ENCODE data around the gene ATXN7L3. TPM values are rescaled to one million over a fixed set of nuclear protein-coding genes. Genes with fewer than 3 reads are reported as not detected.

Gene ATXN7L3
- total and polyA plus RNA-seq, 7 experiments from 2014 or later = 10.5 to 130 (median 107) TPM

- Histone ChIP-seq H3K27me3 (ENCODE audit: control insufficient read depth in 2 of 2, insufficient read depth in 2 of 2, low read length in 2 of 2) (no peaks in the 10 kb centered on the region), H3K9me3 (ENCODE audit: control insufficient read depth in 2 of 3, low read length in 3 of 3) (no peaks in the 10 kb centered on the region), H3K27ac (ENCODE audit: low read depth, low read length) (peak overlapping the region; percentile 14), H3K36me3 (ENCODE audit: control insufficient read depth in 2 of 3, insufficient read depth in 3 of 3, low read length in 3 of 3) (peaks cover 28 to 87% (median 42%) of the 10 kb centered on the region in 3 experiments), H3K4me3 (ENCODE audit: low read length) (no peak overlapping the region), H3K4me1 (ENCODE audit: control insufficient read depth in 2 of 2, insufficient read depth in 2 of 2, low read length in 2 of 2) (peaks cover 35 to 57% of the 10 kb centered on the region in 2 donors)
- H3K9me3 Mint-ChIP-seq = peaks cover 0 to 3% (median 0%) of the 10 kb centered on the region in 11 donors
- peaks cover 39 to 69% (median 54%) of the 10 kb centered on the region in 7 donors for H3K4me1 Mint-ChIP-seq
- H3K4me3 Mint-ChIP-seq = peak overlapping the region in 2 of 10 donors; percentile 45 to 47
- no peaks in the 10 kb centered on the region for H3K27me3 Mint-ChIP-seq
- ChIA-PET POLR2A (interaction anchor here (0.9 to 14.1 kb wide), 7 partner anchors 8 to 134 kb away, joined by 4 to 319 read pairs (median 28); partner anchors contain the start of genes ATXN7L3, GRN, SLC25A39 and TMUB2), CTCF (interaction anchor here (0.5 to 5.0 kb wide), 17 partner anchors 8 to 142 kb away, joined by 3 to 47 read pairs (median 6); partner anchors contain the start of genes GRN, SLC25A39, TMUB2 and UBTF)
- intact Hi-C loops (cut with micrococcal nuclease) = loop anchor here in 1 of 2 donors (10.0 kb wide), 2 partner anchors 847 to 1103 kb away; partner anchors contain the start of gene MAP3K14
- H3K36me3 Mint-ChIP-seq = peaks cover 12 to 50% (median 36%) of the 10 kb centered on the region in 5 donors
- ATAC-seq (no peak), DNase-seq (no peak)
- peak overlapping the region in 7 of 9 donors; percentile 36 to 67 (median 43) for H3K27ac Mint-ChIP-seq
These were observed 11.9 kb upstream of the ATXN7L3 start for GRCh38 chr17:44211281-44212265.

- Mint-ChIP-seq H3K27me3 (no peaks in the 10 kb centered on the region), H3K4me3 (peak overlapping the region; percentile 16 to 77 (median 60)), H3K36me3 (peaks cover 12 to 43% (median 31%) of the 10 kb centered on the region in 5 donors), H3K4me1 (peaks cover 30 to 67% (median 50%) of the 10 kb centered on the region in 7 donors), H3K9me3 (peaks cover 0 to 1% (median 0%) of the 10 kb centered on the region in 11 donors), H3K27ac (peak overlapping the region; percentile 52 to 90 (median 81))
- peaks cover 28 to 82% (median 37%) of the 10 kb centered on the region in 3 experiments for H3K36me3 ChIP-seq (ENCODE audit: control insufficient read depth in 2 of 3, insufficient read depth in 3 of 3, low read length in 3 of 3)
- peak overlapping the region; percentile 68 for H3K27ac ChIP-seq (ENCODE audit: low read depth, low read length)
- POLR2A ChIA-PET = interaction anchor here (0.5 to 14.1 kb wide), 15 partner anchors 9 to 140 kb away, joined by 3 to 319 read pairs (median 4); partner anchors contain the start of genes ATXN7L3, HDAC5, SLC25A39 and TMUB2
- CTCF ChIA-PET = interaction anchor here (0.5 to 5.0 kb wide), 22 partner anchors 9 to 143 kb away, joined by 3 to 47 read pairs (median 6); partner anchors contain the start of genes GRN, HDAC5, SLC25A39 and TMUB2
- peak; percentile 82 to 97 (median 93) for DNase-seq
- peaks cover 25 to 47% of the 10 kb centered on the region in 2 donors for H3K4me1 ChIP-seq (ENCODE audit: control insufficient read depth in 2 of 2, insufficient read depth in 2 of 2, low read length in 2 of 2)
- no peaks in the 10 kb centered on the region for H3K9me3 ChIP-seq (ENCODE audit: control insufficient read depth in 2 of 3, low read length in 3 of 3)
- no peaks in the 10 kb centered on the region for H3K27me3 ChIP-seq (ENCODE audit: control insufficient read depth in 2 of 2, insufficient read depth in 2 of 2, low read length in 2 of 2)
- ATAC-seq = peak; percentile 99
- intact Hi-C loops (cut with micrococcal nuclease) = loop anchor here (1.0 to 10.0 kb wide), 9 partner anchors 8 to 1104 kb away; partner anchors contain the start of genes GRN (in 1 of the 2), HROB (in 1 of the 2), MAP3K14 (in 1 of the 2) and SLC25A39 (in 1 of the 2)
- H3K4me3 ChIP-seq (ENCODE audit: low read length) = no peak overlapping the region
These were observed 10.9 kb upstream of the ATXN7L3 start for GRCh38 chr17:44210342-44211192.

GRCh38 chr17:44209786-44210341 is 10.2 kb upstream of the ATXN7L3 start:
- ChIA-PET POLR2A (interaction anchor here (0.7 to 14.1 kb wide), 14 partner anchors 10 to 141 kb away, joined by 3 to 319 read pairs (median 5); partner anchors contain the start of genes ATXN7L3, HDAC5, SLC25A39 and TMUB2), CTCF (interaction anchor here (0.6 to 5.0 kb wide), 19 partner anchors 8 to 144 kb away, joined by 3 to 47 read pairs (median 7); partner anchors contain the start of genes GRN, HDAC5, TMUB2 and UBTF)
- H3K4me3 ChIP-seq (ENCODE audit: low read length) = no peak overlapping the region
- Mint-ChIP-seq H3K4me1 (peaks cover 23 to 61% (median 45%) of the 10 kb centered on the region in 7 donors), H3K27ac (peak overlapping the region; percentile 52 to 90 (median 81)), H3K27me3 (no peaks in the 10 kb centered on the region), H3K9me3 (no peaks in the 10 kb centered on the region), H3K4me3 (peak overlapping the region; percentile 16 to 77 (median 60)), H3K36me3 (peaks cover 9 to 36% (median 26%) of the 10 kb centered on the region in 5 donors)
- peak overlapping the region; percentile 68 for H3K27ac ChIP-seq (ENCODE audit: low read depth, low read length)
- H3K4me1 ChIP-seq (ENCODE audit: control insufficient read depth in 2 of 2, insufficient read depth in 2 of 2, low read length in 2 of 2) = peaks cover 18 to 40% of the 10 kb centered on the region in 2 donors
- DNase-seq = peak in 1 of 9 donors; percentile 17
- no peaks in the 10 kb centered on the region for H3K9me3 ChIP-seq (ENCODE audit: control insufficient read depth in 2 of 3, low read length in 3 of 3)
- intact Hi-C loops (cut with micrococcal nuclease) = loop anchor here (1.0 to 10.0 kb wide), 9 partner anchors 8 to 1105 kb away; partner anchors contain the start of genes GRN (in 1 of the 2), HROB (in 1 of the 2), MAP3K14 (in 1 of the 2) and SLC25A39 (in 1 of the 2)
- ATAC-seq = no peak
- H3K27me3 ChIP-seq (ENCODE audit: control insufficient read depth in 2 of 2, insufficient read depth in 2 of 2, low read length in 2 of 2) = no peaks in the 10 kb centered on the region
- peaks cover 26 to 75% (median 30%) of the 10 kb centered on the region in 3 experiments for H3K36me3 ChIP-seq (ENCODE audit: control insufficient read depth in 2 of 3, insufficient read depth in 3 of 3, low read length in 3 of 3)

- peak overlapping the region in 3 of 9 donors; percentile 12 to 66 (median 48) for H3K27ac Mint-ChIP-seq
- ChIA-PET CTCF (interaction anchor here (0.6 to 5.0 kb wide), 3 partner anchors 19 to 834 kb away, joined by 3 to 47 read pairs (median 4); no protein-coding TSS in a partner anchor), POLR2A (interaction anchor here (0.6 to 7.9 kb wide), 3 partner anchors 12 to 122 kb away, joined by 3 to 135 read pairs (median 3); partner anchors contain the start of gene UBTF)
- ATAC-seq = no peak
- peaks cover 22 to 59% (median 46%) of the 10 kb centered on the region in 7 donors for H3K4me1 Mint-ChIP-seq
- peak overlapping the region in 1 of 10 donors; percentile 59 for H3K4me3 Mint-ChIP-seq
- peaks cover 19 to 54% (median 23%) of the 10 kb centered on the region in 3 experiments for H3K36me3 ChIP-seq (ENCODE audit: control insufficient read depth in 2 of 3, insufficient read depth in 3 of 3, low read length in 3 of 3)
- DNase-seq = no peak
- H3K27me3 ChIP-seq (ENCODE audit: control insufficient read depth in 2 of 2, insufficient read depth in 2 of 2, low read length in 2 of 2) = no peaks in the 10 kb centered on the region
- H3K4me1 ChIP-seq (ENCODE audit: control insufficient read depth in 2 of 2, insufficient read depth in 2 of 2, low read length in 2 of 2) = peaks cover 22 to 32% of the 10 kb centered on the region in 2 donors
- H3K9me3 Mint-ChIP-seq = peaks cover 0 to 3% (median 0%) of the 10 kb centered on the region in 11 donors
- H3K36me3 Mint-ChIP-seq = peaks cover 5 to 24% (median 13%) of the 10 kb centered on the region in 5 donors
- H3K9me3 ChIP-seq (ENCODE audit: control insufficient read depth in 2 of 3, low read length in 3 of 3) = no peaks in the 10 kb centered on the region
- no peak overlapping the region for H3K4me3 ChIP-seq (ENCODE audit: low read length)
- no peaks in the 10 kb centered on the region for H3K27me3 Mint-ChIP-seq
- H3K27ac ChIP-seq (ENCODE audit: low read depth, low read length) = no peak overlapping the region
- intact Hi-C loops (cut with micrococcal nuclease) = no loop called here
These were observed 8.1 kb upstream of the ATXN7L3 start for GRCh38 chr17:44207743-44208142.

GRCh38 chr17:44207319-44207718 is 7.6 kb upstream of the ATXN7L3 start:
- ATAC-seq = no peak
- intact Hi-C loops (cut with micrococcal nuclease) = no loop called here
- Mint-ChIP-seq H3K4me1 (peaks cover 22 to 61% (median 49%) of the 10 kb centered on the region in 7 donors), H3K9me3 (peaks cover 0 to 3% (median 0%) of the 10 kb centered on the region in 11 donors), H3K4me3 (peak overlapping the region in 1 of 10 donors; percentile 59), H3K27me3 (no peaks in the 10 kb centered on the region), H3K36me3 (peaks cover 5 to 24% (median 13%) of the 10 kb centered on the region in 5 donors), H3K27ac (peak overlapping the region in 3 of 9 donors; percentile 40 to 72 (median 48))
- no peak overlapping the region for H3K27ac ChIP-seq (ENCODE audit: low read depth, low read length)
- no peak overlapping the region for H3K4me3 ChIP-seq (ENCODE audit: low read length)
- POLR2A ChIA-PET = interaction anchor here (0.6 to 7.9 kb wide), 4 partner anchors 12 to 123 kb away, joined by 3 to 135 read pairs (median 5); partner anchors contain the start of gene UBTF
- no peaks in the 10 kb centered on the region for H3K27me3 ChIP-seq (ENCODE audit: control insufficient read depth in 2 of 2, insufficient read depth in 2 of 2, low read length in 2 of 2)
- no peak for DNase-seq
- peaks cover 22 to 32% of the 10 kb centered on the region in 2 donors for H3K4me1 ChIP-seq (ENCODE audit: control insufficient read depth in 2 of 2, insufficient read depth in 2 of 2, low read length in 2 of 2)
- peaks cover 19 to 51% (median 23%) of the 10 kb centered on the region in 3 experiments for H3K36me3 ChIP-seq (ENCODE audit: control insufficient read depth in 2 of 3, insufficient read depth in 3 of 3, low read length in 3 of 3)
- no peaks in the 10 kb centered on the region for H3K9me3 ChIP-seq (ENCODE audit: control insufficient read depth in 2 of 3, low read length in 3 of 3)
- CTCF ChIA-PET = interaction anchor here (1.8 kb wide), 1 partner anchor 123 kb away, joined by 8 read pairs; no protein-coding TSS in a partner anchor
